Measurements from ENCODE around the gene ZDHHC23.

Gene ZDHHC23

DNA sequence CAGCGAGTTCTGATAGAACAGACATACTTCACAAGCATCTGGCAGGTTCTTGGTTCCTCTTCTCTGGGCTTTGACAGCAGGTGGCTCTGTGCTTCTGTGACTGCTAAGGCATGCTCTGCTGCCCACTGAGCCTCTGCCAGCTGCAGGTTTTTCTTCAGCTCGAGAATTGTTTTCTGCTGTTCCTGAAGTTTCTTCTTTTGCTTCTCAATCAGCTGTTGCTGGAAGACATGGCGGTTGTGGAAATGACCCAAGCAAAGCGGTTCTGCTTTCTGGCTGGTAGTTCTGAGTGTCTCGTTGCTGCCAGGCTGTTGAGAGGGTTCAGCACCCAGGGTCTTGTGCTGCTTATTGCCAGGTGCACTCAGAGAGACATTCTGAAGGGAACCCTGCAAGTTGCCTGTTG lies 57.7 kb downstream of the ZDHHC23 start:
- no peak for DNase-seq (ENCODE audit: low read depth in 2 of 2)

DNA sequence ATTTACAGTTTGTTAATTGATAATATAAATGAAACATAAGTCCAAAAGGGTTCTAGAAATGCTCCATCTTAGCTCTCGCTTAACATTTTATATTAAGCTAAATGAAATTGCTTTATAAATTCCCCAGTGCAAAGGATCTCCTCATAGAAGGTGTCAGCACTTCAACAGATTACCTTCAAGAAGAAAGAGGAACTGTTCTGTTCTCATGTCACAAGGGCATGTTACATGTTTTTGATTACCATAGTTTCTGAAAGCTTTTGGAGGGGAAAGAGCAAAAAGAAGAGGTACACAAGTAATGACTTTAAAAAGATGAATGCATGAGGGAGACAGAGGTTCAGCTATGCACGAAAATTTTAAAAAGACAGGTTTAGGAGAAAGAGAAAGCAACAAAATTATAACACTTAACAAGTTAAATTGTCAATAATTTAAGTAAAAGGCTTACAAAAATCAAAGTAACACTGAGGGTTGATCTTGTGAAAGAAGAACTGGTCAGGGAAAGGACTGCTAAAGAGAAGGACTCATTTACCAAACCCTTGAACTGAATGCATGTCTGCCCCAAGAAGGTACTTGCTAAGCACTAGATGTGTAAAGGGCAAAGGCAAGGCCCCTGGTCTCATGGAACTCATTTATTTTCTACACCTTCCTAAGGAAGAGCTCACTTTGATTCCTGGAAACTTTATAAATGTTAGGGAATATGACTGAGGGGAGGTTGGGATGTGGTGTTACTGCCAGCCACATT lies 63.4 kb downstream of the ZDHHC23 start:
- no peak for DNase-seq (ENCODE audit: low read depth in 2 of 2)
